Neural cell (in vitro differentiated cells): ENCODE data around the gene RALGPS2.

Experiments used
- POLR2AphosphoS5 ChIP-seq: IDR thresholded peaks from 2 replicates; pipeline ENCODE4 v1.6.1; 2012
- RAD21 ChIP-seq: fragments of 450-650 bp; conservative IDR thresholded peaks from 2 replicates; pipeline ENCODE4 v1.6.1; 2014; ENCODE audit warnings: antibody characterized with exemption, mild to moderate bottlenecking, moderate library complexity
- TF ChIP-seq, protein P1 (sequence below): fragments of 450-650 bp; IDR thresholded peaks from 2 replicates; pipeline ENCODE4 v1.5.1; 2014; ENCODE audit warnings: antibody characterized with exemption, mild to moderate bottlenecking, moderate library complexity; ENCODE audit not compliant: poor library complexity, severe bottlenecking
- TF ChIP-seq, protein P2 (sequence below): IDR thresholded peaks from 2 replicates; pipeline ENCODE4 v1.6.1; 2012; ENCODE audit warnings: borderline replicate concordance

DNA sequence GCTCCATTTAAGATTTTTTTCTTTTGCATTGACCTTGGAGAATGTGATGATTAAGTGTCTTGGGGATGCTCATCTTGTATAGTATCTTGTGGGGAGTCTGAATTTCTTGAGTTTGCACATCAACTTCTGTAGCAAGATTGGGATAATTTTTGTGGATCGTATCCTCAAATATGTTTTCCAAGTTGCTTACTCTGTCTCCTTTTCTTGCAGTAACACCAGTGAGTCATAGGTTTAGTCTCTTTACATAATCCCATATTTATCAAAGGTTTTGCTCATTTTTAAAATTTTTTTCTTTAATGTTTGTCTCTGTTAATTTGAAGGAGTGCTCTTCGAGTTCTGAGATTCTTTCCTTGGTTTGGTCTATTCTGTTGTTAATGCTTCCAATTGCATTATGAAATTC lies 187.6 kb downstream of the RALGPS2 start:
- no peak for TF ChIP-seq RAD21
- TF ChIP-seq, protein P1, sequence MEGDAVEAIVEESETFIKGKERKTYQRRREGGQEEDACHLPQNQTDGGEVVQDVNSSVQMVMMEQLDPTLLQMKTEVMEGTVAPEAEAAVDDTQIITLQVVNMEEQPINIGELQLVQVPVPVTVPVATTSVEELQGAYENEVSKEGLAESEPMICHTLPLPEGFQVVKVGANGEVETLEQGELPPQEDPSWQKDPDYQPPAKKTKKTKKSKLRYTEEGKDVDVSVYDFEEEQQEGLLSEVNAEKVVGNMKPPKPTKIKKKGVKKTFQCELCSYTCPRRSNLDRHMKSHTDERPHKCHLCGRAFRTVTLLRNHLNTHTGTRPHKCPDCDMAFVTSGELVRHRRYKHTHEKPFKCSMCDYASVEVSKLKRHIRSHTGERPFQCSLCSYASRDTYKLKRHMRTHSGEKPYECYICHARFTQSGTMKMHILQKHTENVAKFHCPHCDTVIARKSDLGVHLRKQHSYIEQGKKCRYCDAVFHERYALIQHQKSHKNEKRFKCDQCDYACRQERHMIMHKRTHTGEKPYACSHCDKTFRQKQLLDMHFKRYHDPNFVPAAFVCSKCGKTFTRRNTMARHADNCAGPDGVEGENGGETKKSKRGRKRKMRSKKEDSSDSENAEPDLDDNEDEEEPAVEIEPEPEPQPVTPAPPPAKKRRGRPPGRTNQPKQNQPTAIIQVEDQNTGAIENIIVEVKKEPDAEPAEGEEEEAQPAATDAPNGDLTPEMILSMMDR: no peak
- no peak for TF ChIP-seq POLR2AphosphoS5
- TF ChIP-seq, protein P2, sequence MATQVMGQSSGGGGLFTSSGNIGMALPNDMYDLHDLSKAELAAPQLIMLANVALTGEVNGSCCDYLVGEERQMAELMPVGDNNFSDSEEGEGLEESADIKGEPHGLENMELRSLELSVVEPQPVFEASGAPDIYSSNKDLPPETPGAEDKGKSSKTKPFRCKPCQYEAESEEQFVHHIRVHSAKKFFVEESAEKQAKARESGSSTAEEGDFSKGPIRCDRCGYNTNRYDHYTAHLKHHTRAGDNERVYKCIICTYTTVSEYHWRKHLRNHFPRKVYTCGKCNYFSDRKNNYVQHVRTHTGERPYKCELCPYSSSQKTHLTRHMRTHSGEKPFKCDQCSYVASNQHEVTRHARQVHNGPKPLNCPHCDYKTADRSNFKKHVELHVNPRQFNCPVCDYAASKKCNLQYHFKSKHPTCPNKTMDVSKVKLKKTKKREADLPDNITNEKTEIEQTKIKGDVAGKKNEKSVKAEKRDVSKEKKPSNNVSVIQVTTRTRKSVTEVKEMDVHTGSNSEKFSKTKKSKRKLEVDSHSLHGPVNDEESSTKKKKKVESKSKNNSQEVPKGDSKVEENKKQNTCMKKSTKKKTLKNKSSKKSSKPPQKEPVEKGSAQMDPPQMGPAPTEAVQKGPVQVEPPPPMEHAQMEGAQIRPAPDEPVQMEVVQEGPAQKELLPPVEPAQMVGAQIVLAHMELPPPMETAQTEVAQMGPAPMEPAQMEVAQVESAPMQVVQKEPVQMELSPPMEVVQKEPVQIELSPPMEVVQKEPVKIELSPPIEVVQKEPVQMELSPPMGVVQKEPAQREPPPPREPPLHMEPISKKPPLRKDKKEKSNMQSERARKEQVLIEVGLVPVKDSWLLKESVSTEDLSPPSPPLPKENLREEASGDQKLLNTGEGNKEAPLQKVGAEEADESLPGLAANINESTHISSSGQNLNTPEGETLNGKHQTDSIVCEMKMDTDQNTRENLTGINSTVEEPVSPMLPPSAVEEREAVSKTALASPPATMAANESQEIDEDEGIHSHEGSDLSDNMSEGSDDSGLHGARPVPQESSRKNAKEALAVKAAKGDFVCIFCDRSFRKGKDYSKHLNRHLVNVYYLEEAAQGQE: no peak
